PC-9 (cell line): ENCODE measurements around the gene CTIF. TPM values are rescaled to one million over a fixed set of nuclear protein-coding genes. Genes with fewer than 3 reads are reported as not detected.

Experiments used
- BruUV-seq: library from RNA; stranded (reverse); fragments of 400-500 nt; replicated peaks from 2 replicates; lab custom pipeline; 2021; lab: Mats Ljungman, UMichigan
- CTCF ChIA-PET: fragments of 300-600 bp; sonication (Branson Sonifier 250); formaldehyde crosslinking; loops from one replicate; lab custom pipeline; 2022; ENCODE audit warnings: antibody characterized with exemption; lab: Charles Lee
- POLR2A ChIA-PET: fragments of 300-600 bp; sonication (Branson Sonifier 250); formaldehyde crosslinking; loops from one replicate; lab custom pipeline; 2022; ENCODE audit warnings: antibody characterized with exemption; ENCODE audit not compliant: unreplicated experiment; lab: Charles Lee
- DNase-seq, 2 experiments: peaks; one replicate each; pipeline versions ENCODE4 v3.0.0 to v3.0.0-alpha.2; 2015 to 2022; ENCODE audit warnings: mixed read lengths in 1 of 2
- H2AFZ ChIP-seq: fragments of 200-600 bp; sonication (generic); 2 replicates; pipeline ENCODE4 v1.8.1; 2017; ENCODE audit warnings: antibody characterized with exemption
- H3F3A ChIP-seq: fragments of 200-600 bp; sonication (generic); 2 replicates; pipeline ENCODE4 v1.8.1; 2017; ENCODE audit warnings: antibody characterized with exemption, mild to moderate bottlenecking, low read depth; ENCODE audit not compliant: insufficient read depth
- H3K27ac ChIP-seq: fragments of 200-600 bp; sonication (generic); 2 replicates; pipeline ENCODE4 v1.6.1; 2016; ENCODE audit warnings: mixed run types
- H3K27me3 ChIP-seq: fragments of 200-600 bp; sonication (generic); 2 replicates; pipeline ENCODE4 v1.6.1; 2016; ENCODE audit warnings: low read depth, mixed run types; ENCODE audit not compliant: insufficient read depth
- H3K36me3 ChIP-seq: fragments of 200-600 bp; sonication (generic); 2 replicates; pipeline ENCODE4 v1.6.1; 2016; ENCODE audit warnings: low read depth, mixed run types
- H3K4me1 ChIP-seq: fragments of 200-600 bp; sonication (generic); replicated peaks from 2 replicates; pipeline ENCODE4 v1.6.1; 2016; ENCODE audit warnings: mixed run types; ENCODE audit not compliant: insufficient read depth
- H3K4me2 ChIP-seq: fragments of 200-600 bp; sonication (generic); 2 replicates; pipeline ENCODE4 v1.6.1; 2017; ENCODE audit warnings: mixed run types
- H3K4me3 ChIP-seq: fragments of 200-600 bp; sonication (generic); 2 replicates; pipeline ENCODE4 v1.6.1; 2016; ENCODE audit warnings: mixed run types
- H3K79me2 ChIP-seq: fragments of 200-600 bp; sonication (generic); 2 replicates; pipeline ENCODE4 v1.6.1; 2017; ENCODE audit warnings: low read depth, mixed run types
- H3K9me2 ChIP-seq: fragments of 200-600 bp; sonication (generic); 2 replicates; pipeline ENCODE4 v1.8.1; 2017; ENCODE audit warnings: mild to moderate bottlenecking; ENCODE audit not compliant: insufficient read depth
- H3K9me3 ChIP-seq: fragments of 200-600 bp; sonication (generic); 2 replicates; pipeline ENCODE4 v1.8.1; 2016; ENCODE audit warnings: low read depth; ENCODE audit not compliant: insufficient read depth
- H4K20me1 ChIP-seq: fragments of 200-600 bp; sonication (generic); 2 replicates; pipeline ENCODE4 v1.8.1; 2017; ENCODE audit not compliant: insufficient read depth
- EZH2 ChIP-seq: fragments of 200-600 bp; sonication (generic); IDR thresholded peaks from 2 replicates; pipeline ENCODE4 v1.8.0; 2017; ENCODE audit warnings: antibody characterized with exemption, low read depth
- intact Hi-C: fragments of 100-400 bp; cut with micrococcal nuclease; formaldehyde crosslinking; loops from one replicate; pipeline ENCODE4 v1.10.0; 2022; ENCODE audit not compliant: unreplicated experiment
- total RNA-seq: library from RNA; stranded (reverse); gene quantifications from 2 replicates; pipeline ENCODE4 v1.2.3, GENCODE V29; 2021
- TF ChIP-seq, protein P1 (sequence below): fragments of 200-600 bp; sonication (generic); conservative IDR thresholded peaks from 2 replicates; pipeline ENCODE4 v1.6.1; 2017; ENCODE audit warnings: mixed run types, antibody characterized with exemption, mild to moderate bottlenecking, moderate library complexity

Gene CTIF
- total RNA-seq, 1 experiment from 2014 or later: 26.2 TPM

GRCh38 chr18:48688961-48689360, 150.1 kb downstream of the CTIF start:
- intact Hi-C loops: no loop called here
- Histone ChIP-seq H3K27me3 (no peaks in the 10 kb centered on the region), H3K4me2 (no peak overlapping the region), H3F3A (no peaks in the 10 kb centered on the region), H3K36me3 (no peaks in the 10 kb centered on the region), H3K4me3 (no peak overlapping the region), H3K9me3 (no peaks in the 10 kb centered on the region), H3K9me2 (no peaks in the 10 kb centered on the region), H4K20me1 (no peaks in the 10 kb centered on the region), H3K4me1 (peaks cover 4% of the 10 kb centered on the region), H3K27ac (no peak overlapping the region), H3K79me2 (no peaks in the 10 kb centered on the region), H2AFZ (no peak overlapping the region)
- no peak for TF ChIP-seq EZH2
- TF ChIP-seq, protein P1, sequence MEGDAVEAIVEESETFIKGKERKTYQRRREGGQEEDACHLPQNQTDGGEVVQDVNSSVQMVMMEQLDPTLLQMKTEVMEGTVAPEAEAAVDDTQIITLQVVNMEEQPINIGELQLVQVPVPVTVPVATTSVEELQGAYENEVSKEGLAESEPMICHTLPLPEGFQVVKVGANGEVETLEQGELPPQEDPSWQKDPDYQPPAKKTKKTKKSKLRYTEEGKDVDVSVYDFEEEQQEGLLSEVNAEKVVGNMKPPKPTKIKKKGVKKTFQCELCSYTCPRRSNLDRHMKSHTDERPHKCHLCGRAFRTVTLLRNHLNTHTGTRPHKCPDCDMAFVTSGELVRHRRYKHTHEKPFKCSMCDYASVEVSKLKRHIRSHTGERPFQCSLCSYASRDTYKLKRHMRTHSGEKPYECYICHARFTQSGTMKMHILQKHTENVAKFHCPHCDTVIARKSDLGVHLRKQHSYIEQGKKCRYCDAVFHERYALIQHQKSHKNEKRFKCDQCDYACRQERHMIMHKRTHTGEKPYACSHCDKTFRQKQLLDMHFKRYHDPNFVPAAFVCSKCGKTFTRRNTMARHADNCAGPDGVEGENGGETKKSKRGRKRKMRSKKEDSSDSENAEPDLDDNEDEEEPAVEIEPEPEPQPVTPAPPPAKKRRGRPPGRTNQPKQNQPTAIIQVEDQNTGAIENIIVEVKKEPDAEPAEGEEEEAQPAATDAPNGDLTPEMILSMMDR: no peak
- POLR2A ChIA-PET: interaction anchor here (0.7 kb wide), 1 partner anchor 775 kb away, joined by 3 read pairs; no protein-coding TSS in a partner anchor
- CTCF ChIA-PET: no interaction called here
- no TSS peak for BruUV-seq
- no peak for DNase-seq

DNA sequence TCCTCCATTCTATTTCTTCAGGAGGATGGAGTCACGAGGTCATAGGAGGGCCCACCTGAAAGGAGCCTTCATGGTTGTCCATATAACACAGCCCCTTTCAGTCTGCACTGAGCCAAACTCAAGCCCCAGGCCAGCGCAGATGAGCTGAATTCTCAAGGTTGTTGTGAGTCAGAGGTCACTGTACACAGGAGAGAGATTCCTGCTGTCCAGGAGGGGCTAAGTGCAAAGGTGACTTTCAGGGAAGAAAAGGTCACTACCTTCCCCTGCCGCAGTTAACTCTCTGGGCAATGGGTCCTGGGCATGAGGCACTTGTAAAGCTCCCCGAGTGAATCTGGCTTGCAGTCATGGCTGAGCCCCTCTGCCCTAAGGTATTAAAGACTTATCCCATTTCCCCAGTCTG, 150.7 kb downstream of the CTIF start:
- no peak for DNase-seq

DNA sequence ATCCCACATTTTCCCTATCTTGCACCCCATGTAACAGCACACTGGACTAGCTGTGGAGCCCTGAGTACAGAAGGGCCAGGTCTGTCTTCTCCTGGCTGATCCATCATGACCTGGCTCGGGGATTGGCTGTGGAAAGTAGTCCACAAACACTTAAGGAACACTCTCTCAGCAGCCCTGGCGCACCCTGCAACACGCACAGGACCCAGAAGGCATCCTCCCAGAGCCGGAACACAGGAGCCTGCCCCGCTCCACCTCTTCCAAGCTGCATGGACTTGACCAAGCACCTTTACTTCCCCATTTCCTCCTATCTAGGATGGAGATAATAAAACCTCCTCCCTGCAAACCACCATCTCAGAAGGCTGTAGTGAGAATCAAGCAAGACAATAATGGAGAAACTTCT, 151.7 kb downstream of the CTIF start:
- H3K4me3 ChIP-seq: no peak overlapping the region
- H3K9me2 ChIP-seq: no peaks in the 10 kb centered on the region
- H3K27me3 ChIP-seq: no peaks in the 10 kb centered on the region
- ChIA-PET CTCF (no interaction called here), POLR2A (no interaction called here)
- intact Hi-C loops: no loop called here
- H3K79me2 ChIP-seq: no peaks in the 10 kb centered on the region
- DNase-seq: no peak
- no peaks in the 10 kb centered on the region for H3K9me3 ChIP-seq
- H3K4me1 ChIP-seq: peaks cover 4% of the 10 kb centered on the region
- H2AFZ ChIP-seq: no peak overlapping the region
- H4K20me1 ChIP-seq: no peaks in the 10 kb centered on the region
- no TSS peak for BruUV-seq
- H3F3A ChIP-seq: no peaks in the 10 kb centered on the region
- TF ChIP-seq, protein P1: no peak
- no peak for TF ChIP-seq EZH2
- no peaks in the 10 kb centered on the region for H3K36me3 ChIP-seq
- H3K4me2 ChIP-seq: no peak overlapping the region
- H3K27ac ChIP-seq: no peak overlapping the region

More for the DNA sequence above, 150.7 kb downstream of the CTIF start:
- Histone ChIP-seq H3K9me3 (no peaks in the 10 kb centered on the region), H3F3A (no peaks in the 10 kb centered on the region), H3K79me2 (no peaks in the 10 kb centered on the region), H3K27ac (no peak overlapping the region), H4K20me1 (no peaks in the 10 kb centered on the region), H3K4me1 (peaks cover 4% of the 10 kb centered on the region), H3K4me2 (no peak overlapping the region), H3K36me3 (no peaks in the 10 kb centered on the region), H3K27me3 (no peaks in the 10 kb centered on the region), H2AFZ (no peak overlapping the region), H3K4me3 (no peak overlapping the region), H3K9me2 (no peaks in the 10 kb centered on the region)
- CTCF ChIA-PET: no interaction called here
- no peak for TF ChIP-seq EZH2
- TF ChIP-seq, protein P1: no peak
- BruUV-seq: no TSS peak
- intact Hi-C loops: no loop called here
- POLR2A ChIA-PET: no interaction called here
